Hematopoietic multipotent progenitor cell treated with erythropoietin and hydrocortisone succinate and interleukin-3 and kit ligand, for 8 days (in vitro differentiated cells): ENCODE data around the gene POFUT1.
"Not testable (repeated sequence)": the region's sequence is repeated elsewhere in the genome, so short reads cannot be mapped to it uniquely, and the experiment has no call there.

Source experiments
- DNase-seq: peaks from one replicate; pipeline ENCODE4 v3.0.0-alpha.2; 2015

POFUT1 gene

DNA sequence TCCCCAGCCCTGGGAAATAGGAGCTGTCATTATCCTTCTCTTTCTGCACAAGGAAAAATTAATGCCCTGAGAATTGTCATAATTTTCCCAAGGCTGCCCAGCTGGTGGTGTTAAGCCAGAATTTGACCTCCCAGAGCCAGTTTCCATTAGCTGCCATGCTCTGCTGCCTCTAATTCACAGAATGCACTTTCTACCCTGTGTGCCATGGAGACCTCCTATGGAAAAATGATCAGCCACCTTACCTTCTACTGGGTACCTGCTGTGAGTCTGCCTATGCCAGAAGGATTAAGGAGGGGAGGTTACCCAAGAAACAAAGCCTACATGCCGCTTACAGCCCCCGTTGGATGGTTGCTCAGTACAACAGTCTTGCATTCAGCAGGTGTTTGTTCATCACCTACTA, 29.1 kb downstream of the POFUT1 start:
- no peak for DNase-seq

DNA sequence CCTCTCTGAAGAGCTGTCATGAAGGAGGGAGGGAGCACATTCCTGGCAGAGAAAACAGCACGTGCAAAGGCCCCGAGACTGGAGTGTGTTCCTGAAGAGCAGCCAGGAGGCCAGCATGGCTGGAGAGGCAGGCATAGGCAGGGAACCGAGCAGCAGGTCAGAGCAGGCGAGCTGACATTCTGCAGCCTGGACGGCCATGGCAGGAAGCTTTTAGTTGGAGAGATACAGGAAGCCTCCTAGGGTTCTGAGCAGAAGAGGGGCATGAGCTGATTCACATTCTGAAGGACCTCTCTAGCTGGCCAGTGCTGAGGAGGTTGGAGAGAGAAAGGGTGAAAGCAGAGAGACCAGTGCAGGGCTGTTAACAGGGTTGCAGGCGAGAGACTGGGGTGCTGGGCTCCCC, 29.7 kb downstream of the POFUT1 start:
- no peak for DNase-seq

DNA sequence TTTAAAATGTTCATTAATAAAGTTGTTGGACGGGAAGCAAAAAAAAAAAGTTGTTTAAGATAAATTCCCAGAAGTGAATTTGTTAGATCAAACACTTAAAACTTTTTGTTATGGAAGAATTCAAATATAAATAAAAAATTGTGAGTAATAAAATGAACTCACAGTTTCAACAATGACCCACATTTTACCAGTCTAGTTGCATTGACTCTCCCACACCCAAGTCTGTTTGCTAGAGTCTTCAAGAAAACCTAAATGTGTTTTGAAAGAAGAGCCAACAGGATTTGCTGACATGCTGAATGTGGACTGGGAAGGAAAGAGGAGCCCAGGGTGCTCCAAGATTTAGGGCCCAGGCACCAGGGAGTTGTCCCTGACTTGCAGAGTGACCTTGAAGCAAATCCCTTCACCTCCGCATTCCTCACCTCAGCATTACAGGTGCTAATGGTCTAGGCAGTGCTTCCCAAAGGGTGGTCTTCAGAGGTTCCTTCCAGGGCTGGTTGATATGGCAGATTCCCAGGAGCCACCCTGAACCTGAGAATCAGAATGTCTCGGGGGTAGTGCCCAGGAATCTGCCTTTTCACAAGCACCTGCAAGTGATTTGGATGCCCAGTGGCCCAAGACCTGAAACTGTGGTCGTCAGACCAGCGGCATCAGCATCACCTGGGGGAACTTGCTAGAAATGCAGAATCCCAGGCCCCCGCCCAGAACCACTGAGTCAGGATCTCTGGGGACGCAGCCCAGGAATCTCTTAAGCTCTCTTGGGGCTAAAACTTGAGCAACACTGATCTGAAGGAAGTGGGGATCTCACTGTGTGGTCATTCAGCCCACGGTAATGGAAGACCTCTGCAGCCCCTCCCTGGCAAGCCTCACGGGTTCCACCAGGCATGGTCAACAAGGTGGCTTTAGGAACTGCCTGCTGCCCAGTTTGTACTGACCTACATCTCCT, 31.1 kb downstream of the POFUT1 start:
- DNase-seq = no peak

DNA sequence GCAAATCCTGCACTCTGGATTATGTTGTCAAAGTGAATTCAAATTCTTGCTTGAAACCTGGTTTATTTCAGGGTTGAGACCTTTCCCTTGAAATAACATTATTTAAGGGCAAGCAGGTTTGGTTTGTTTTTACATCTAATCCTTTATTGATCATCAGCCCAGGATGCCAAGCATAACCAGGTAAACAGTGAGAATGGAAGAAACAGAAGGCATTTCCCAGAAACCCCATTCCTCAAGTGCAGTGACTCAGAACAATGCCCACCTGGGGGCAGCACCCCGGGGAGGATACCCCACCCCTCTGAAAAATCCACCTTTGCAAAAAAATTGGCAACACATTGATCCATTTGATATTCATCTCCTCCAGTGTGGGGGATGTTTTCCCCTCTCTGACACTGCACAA, 32.5 kb downstream of the POFUT1 start:
- no peak for DNase-seq

DNA sequence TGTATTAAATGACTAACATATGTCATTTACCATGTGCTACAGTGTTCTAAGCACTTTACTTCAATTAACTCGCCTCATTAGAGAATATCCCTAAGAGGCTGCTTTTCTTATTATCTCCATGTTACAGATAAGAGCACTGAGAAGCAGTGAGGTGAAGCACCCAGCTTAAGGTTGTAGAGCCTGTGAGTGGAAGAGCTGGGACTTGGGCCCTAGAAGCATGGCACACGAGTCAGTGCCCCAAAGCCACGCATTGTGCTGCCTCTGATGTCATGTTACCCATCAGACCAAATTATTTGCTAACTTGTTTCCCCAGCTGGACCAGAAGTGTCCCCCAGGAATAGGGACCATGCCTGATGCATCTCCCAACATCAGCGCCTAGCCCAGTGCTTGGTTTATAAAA, 34.1 kb downstream of the POFUT1 start:
- DNase-seq = no peak

DNA sequence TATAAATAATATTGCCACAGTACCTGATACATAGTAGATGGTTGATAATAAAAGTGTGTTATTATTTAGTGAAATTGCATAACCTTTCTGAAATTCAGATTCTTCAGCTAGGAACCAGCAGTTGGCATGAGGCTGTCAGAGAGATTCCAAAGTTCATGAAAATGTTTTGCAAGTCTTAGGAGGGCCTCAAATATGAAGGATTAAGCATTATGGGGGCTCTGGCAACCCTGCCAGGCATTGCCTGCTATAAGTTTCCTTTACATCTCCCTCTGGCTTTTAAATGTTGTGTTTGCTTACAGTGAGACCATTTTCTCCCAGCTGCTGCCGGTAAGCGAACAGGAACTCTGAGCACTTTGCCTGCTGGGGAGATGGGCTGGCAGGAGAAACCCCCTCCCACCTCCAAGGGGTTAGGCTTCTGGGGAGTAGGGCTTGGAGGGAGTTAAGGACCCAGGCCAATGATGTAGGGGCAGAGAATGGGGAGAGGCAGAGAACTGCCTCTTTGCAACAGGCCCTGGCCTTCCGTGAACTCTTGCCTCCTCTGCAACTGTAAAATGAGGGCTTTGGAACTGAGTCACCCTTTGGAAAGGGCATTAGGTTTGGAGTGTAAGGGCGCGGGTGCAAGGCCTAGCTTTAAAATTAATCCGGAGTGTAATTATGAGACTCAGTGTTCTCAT, 36.6 kb downstream of the POFUT1 start:
- no peak for DNase-seq

DNA sequence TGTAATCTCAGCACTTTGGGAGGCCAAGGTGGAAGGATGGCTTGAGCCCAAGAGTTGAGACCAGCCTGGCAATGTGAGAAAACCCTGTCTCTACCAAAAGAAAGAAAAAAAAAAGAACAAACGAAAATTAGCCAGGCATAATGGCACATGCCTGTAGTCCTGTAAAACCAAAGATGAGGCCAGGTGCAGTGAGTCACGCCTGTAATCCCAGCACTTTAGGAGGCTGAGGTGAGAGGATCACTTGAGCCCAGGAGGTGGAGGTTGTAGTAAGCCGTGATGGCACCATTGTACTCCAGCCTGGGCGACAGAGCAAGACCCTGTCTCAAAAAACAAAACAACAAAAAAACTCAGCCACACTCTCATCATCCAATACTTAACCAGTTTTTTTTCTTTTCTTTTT, 37.3 kb downstream of the POFUT1 start:
- DNase-seq = no peak

DNA sequence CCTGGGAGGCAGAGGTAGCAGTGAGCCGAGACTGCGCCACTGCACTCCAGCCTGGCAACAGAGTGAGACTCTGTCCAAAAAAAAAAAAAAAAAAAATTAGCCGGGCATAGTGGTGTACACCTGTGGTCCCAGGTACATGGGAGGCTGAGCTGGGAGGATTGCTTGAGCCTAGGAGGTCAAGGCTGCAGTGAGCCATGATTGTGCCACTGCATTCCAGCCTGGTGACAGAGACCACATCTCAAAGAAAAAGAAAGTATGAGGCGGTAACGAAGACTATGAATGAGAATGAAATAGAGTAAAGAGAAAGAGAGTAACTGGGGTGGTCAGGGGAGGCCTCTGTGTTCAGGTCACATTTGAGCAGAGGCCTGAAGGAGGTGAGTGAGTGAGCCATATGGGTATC, 38.5 kb downstream of the POFUT1 start:
- not testable (repeated sequence) for DNase-seq

DNA sequence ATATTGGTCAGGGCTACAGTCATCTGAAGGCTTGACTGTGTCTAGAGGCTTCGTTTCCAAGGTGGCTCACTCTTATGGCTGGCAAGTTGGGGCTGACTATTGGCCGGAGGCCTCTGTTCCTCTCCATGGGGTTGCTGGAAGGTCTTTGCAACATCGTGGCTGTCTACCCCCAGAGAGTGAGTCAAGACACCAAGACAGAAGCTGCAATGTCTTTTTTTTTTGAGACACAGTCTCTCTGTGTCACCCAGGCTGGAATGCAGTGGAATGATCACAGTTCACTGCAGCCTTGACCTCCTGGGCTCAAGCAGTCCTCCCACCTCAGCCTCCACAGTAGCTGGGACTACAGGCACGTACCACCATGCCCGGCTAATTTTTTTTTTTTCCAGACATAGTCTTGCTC, 40.4 kb downstream of the POFUT1 start:
- DNase-seq = no peak

DNA sequence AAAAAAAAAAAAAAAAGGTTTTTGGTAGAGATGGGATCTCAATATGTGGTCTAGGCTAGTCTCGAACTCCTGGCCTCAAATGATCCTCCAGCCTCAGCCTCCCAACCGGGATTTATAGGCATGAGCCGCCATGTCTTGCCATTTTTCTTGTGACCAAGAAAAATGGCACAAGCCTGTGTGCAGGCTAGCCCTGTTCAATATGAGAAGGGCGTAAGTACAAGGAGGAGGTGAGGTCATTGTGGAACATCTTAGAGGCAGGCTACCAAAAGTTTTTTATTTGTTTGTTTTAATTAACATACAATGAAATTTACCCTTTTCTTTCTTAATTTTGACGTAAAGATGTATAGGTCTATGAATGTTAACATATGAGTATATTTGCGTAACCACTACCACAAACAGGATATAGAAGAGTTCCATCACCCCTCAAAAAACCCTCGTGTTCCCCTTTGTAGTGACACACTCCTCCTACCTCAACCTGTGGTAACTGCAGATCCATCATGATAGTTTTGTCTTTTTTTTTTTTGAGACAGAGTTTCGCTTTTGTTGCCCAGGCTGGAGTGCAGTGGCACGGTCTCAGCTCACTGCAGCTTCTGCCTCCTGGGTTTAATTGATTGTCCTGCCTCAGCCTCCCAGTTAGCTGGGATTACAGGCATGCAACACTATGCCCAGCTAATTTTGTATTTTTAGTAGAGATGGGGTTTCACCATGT, 41.5 kb downstream of the POFUT1 start:
- DNase-seq = no peak

DNA sequence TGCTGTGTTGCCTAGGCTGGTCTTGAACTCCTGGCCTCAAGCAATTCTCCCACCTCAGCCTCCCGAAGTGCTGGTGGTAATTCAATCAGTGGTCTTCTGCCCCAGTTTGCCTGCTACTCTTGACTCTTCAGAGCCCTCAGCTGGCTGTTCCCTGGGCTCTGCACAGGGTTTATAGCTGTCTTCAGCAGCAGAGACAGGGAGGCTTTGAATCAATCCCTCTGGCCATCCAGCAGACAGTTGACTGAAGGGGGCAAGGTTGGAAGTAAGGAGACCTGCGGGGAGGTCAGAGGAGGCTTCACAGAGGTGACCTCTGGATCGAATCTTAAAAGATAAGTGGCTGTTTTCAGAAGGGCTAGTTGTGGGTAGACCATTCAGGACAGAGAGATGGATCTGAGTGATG, 43.8 kb downstream of the POFUT1 start:
- no peak for DNase-seq

DNA sequence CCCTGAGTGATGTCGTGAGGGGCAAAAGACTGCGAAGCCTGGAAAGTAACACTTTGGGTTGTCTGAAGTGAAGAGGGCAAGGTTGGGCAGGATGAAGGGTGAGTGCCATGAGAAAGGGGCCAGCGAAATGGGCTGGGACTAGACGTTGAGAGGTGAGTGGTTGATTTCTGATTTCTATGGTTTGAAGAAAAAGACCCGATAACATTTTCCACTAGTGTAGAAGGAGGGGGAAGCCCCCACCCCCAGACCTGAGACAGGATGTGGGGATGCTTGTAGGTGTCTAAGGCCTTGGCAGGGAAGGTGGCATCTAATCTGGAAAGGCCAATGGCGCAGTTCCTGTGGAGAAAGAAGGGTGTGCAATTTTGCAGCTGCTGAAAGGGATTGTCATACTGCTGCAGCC, 44.5 kb downstream of the POFUT1 start:
- no peak for DNase-seq

DNA sequence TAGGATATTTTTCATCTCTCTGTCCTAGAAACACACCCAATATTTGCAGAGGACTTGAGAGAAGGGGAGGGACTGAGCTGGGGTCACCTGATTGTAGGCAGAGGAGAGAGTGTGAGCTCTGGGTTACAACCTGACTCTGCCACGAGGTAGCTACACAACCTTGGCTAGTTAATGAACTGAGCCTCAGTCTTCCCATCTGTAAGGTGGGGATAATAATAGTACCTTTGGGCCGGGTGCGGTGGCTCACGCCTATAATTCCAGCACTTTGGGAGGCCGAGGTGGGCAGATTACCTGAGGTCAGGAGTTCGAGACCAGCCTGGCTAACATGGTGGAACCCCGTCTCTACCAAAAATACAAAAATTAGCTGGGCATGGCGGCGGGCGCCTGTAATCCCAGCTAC, 53.3 kb downstream of the POFUT1 start:
- DNase-seq = not testable (repeated sequence)

DNA sequence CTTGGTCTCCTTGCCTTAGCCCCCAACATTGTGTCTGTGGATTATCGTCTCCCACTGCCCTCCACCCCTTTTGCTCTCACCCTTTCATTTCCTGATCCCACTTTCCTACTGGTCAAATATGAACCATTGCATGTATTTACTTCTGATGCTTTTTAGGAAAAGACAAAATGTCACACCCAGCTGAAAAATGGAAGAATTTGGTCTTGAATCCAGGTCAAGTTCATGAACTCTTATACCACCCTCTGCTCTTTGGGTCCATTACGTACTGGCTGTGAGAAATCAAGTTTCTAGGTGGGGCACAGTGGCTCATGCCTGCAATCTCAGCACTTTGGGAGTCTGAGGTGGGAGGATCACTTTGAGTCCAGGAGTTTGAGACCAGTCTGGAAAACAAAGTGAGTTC, 54.0 kb downstream of the POFUT1 start:
- DNase-seq = no peak

DNA sequence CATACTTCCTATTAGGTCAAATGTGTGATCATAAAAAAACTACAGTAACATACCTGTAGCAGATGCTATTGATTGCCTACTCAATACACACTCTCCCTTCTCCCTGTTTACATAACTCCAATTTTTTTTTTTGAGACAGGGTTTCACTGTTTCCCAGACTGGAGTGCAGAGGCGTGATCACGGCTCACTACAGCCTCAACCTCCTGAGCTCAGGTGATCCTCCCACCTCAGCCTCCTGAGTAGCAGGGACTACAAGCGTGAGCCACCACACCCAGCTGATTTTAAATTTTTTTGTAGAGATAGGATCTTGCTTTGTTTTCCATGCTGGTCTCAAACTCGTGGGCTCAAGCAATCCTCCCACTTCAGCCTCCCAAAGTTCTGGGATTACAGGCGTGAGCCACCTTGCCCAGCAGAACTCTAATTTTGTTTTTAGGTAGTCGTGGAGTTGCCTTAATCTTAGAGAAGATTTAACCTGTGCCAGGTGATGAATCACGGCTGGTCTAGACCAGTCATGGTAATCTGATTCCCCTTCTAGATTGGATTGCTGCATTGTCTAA, 55.8 kb downstream of the POFUT1 start:
- no peak for DNase-seq

DNA sequence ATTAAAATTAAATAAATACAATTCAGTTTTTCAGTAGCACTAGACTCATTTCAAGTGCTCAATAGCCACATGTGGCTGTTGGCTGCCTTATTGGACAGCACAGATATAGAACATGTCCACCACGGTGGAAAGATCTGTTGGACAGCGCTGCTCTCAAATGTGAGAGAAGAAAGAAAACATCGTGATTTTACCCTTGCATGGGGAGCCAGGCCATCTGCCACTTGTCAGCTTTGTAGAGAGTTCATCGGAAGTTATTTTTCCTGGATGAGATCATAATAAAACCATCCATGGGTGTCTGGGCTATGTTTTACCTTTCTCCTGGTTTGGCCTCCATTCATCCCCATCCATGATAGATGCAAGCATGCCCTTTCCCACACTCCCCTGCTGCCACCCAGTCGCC, 63.9 kb downstream of the POFUT1 start:
- DNase-seq = no peak

DNA sequence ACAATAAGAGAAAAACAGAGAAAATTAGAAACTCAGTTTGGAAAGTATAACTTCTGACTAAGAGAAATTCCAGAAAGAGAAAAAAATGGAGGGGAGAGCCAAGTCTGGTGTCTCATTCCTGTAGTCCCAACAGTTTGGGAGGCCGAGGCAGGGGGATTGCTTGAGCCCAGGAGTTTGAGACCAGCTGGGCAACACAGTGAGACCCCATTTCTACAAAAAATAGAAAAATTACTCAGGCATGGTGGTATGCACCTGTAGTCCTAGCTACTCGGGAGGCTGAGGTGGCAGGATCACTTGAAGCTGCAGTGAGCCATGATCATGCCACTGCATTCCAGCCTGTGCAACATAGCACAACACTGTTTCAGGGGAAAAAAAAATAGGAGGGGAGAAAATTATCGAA, 66.7 kb downstream of the POFUT1 start:
- DNase-seq = no peak

DNA sequence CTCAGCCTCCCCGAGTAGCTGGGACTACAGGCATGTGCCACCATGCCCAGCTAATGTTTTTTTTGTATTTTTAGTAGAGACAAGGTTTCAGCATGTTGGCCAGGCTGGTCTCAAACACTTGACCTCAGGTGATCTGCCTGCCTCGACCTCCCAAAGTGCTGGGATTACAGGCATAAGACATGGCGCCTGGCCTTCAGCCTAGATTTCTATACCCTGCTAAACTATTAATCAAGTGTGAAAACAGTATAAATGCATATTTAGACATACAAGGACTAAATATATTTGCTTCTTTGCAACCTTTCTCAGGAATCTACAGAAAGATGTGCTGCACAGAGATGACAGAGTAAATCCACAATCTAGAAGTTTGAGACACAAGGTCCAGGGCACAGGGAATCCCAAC, 67.5 kb downstream of the POFUT1 start:
- DNase-seq = not testable (repeated sequence)

DNA sequence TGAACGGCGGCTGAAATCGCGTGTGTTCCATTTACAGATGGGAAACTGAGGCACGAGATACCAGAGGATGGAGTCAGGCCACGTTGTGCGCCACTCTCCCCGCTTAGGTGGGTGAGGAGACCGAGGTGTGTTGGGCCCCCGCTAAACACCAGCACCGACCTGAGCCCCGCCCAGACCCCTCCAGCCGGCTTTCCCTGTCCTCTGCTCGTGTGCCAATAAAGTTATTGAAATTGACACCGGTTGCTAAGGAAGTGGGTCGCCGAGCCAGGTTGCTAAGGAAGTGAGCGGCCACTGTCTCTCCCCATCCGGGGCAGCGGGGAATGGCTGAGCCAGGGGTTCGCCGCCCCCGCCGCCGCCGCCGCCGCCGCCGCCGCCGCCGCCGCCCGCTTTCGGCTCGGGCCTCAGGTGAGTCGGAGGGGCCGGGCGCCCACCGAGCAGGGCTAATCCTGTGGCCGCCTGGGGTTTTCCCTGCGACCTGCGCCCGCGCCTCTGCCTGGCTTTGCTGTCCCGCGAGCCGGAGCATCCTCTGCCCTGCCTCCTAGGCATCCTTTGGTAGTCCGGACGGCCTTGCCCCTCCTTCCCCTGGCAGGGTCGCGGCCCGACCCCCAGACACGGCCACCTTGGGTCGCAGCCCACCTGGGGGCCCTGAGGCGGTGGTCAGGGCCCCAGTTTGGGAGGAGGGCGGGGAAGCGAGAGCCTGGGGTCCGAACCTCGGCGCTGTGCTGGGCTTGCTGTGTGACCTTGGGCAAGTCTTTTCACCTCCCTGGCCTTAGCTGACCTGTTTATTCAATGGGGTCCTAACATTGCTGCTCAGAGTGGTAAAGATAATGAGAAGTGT, 69.9 kb downstream of the POFUT1 start, which contains the start of gene KIF3B:
TSS of gene KIF3B (plus strand) at position 291 of the 838 bp plus-strand sequence. CDS start 32,127 bp downstream, outside the sequence.
- peak; percentile 86 for DNase-seq

DNA sequence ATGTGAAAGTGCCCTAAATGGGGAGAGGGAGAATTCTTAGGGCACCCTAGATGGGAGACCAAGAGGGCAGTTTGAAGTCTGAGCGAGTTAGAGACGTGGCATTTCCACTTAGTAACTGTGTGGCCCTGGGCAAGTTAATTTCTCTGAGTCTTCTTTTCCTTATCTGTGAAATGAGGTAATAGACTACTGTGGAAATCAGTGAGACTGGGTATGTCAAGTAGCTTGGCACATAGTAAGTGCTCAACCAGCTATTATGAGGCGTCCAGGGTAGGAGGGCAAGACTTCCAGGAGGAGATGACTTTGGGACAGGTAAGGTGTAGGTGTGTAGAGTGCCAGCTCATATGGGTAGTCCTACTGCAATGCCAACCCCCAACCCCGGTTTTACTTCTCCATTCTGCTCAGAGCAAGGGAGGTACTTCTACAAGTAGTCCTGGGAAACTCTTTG, 70.5 kb downstream of the POFUT1 start:
- peak; percentile 25 for DNase-seq

DNA sequence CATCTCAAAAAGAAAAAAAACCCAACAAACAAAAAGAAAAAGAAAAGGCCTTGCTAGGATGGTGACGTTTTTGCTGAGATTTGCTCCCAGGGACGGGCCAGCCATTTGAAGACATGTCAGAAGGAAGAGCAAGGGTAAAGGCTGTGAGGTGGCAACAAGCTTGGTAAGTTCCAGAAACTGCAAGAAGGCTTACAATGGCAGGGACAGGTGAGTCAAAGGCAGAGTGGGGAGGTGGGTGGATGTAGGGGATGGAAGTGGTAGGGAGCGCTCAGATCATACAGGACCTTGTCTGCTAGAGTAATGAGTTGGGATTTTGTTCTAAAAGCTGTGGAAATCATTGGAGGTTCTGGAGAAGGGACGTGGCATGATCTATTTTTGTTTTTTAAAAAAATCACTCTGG, 74.0 kb downstream of the POFUT1 start:
- DNase-seq = no peak

DNA sequence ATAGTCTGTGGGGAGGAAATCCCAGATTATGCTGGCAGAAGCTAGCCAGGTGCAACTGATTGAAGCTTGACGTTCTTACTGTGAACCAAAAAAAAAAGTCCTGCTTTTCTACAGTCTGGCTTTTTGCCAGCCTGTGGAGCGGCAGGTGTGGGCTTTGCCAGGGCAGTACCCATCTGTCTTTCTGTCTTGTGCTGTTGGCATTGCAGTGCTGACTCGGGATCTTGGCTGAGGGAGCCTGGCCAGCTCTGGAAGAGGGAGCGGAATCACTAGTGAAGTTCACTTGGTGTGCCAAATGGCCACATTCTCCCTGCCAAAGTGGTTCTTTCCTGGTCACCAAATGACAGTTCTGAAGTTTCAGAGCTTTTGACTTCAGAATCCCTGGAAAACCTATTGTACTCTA, 74.8 kb downstream of the POFUT1 start:
- DNase-seq = no peak
